ENCODE results near the gene GALNT1.

GRCh38 chr18:35671966-35672603 lies 90.5 kb downstream of the GALNT1 start:
- TF ChIP-seq POLR2A (IDR thresholded peaks at IDR 0.05; ENCODE audit: low read length) (no peak), GATA1 (IDR thresholded peaks at IDR 0.05; ENCODE audit: low read depth, low read length) (no peak)

Data from erythroblast (primary cell).